HepG2 (cell line): ENCODE results near the gene TBXAS1. TPM values are rescaled to one million over a fixed set of nuclear protein-coding genes. Genes with fewer than 3 reads are reported as not detected.
A peak's percentile ranks its signal among the peaks of the same experiment; 100 is the strongest.

Source experiments
- CBX1 ChIP-seq: IDR thresholded peaks from one replicate; pipeline ENCODE4 v1.6.1; 2016; ENCODE audit warnings: antibody characterized with exemption, low read depth
- EED ChIP-seq: sonication (generic); formaldehyde crosslinking; IDR thresholded peaks from 2 replicates; pipeline ENCODE4 v1.5.0; 2020; ENCODE audit warnings: mild to moderate bottlenecking, missing genetic modification reagents
- FLYWCH1 ChIP-seq: sonication (generic); formaldehyde crosslinking; IDR thresholded peaks from 2 replicates; pipeline ENCODE4 v1.8.1; 2023; ENCODE audit warnings: mild to moderate bottlenecking, missing genetic modification reagents
- GZF1 ChIP-seq: sonication (generic); formaldehyde crosslinking; IDR thresholded peaks from 2 replicates; pipeline ENCODE4 v1.5.1; 2020; ENCODE audit warnings: mild to moderate bottlenecking, missing genetic modification reagents
- KDM4B ChIP-seq: sonication (generic); formaldehyde crosslinking; IDR thresholded peaks from 2 replicates; pipeline ENCODE4 v1.4.0; 2020; ENCODE audit warnings: missing genetic modification reagents
- LBX2 ChIP-seq: sonication (generic); formaldehyde crosslinking; IDR thresholded peaks from 2 replicates; pipeline ENCODE4 v1.5.0; 2020; ENCODE audit warnings: missing genetic modification reagents, mild to moderate bottlenecking, borderline replicate concordance
- MBNL3 ChIP-seq: fragments of 250-450 bp; sonication (Bioruptor Pico); conservative IDR thresholded peaks from 2 replicates; pipeline ENCODE4 v1.8.0; 2022; ENCODE audit warnings: mild to moderate bottlenecking, inconsistent platforms
- NFYC ChIP-seq: IDR thresholded peaks from 2 replicates; pipeline ENCODE4 v1.6.1; 2016; ENCODE audit warnings: missing genetic modification reagents, missing compliant biosample characterization
- NR2F6 ChIP-seq, 2 experiments: IDR thresholded peaks; 2 replicates each; pipeline ENCODE4 v1.6.1; 2016; ENCODE audit warnings: antibody characterized with exemption in 1 of 2, mild to moderate bottlenecking in 1 of 2
- RAD51 ChIP-seq: fragments of 450-650 bp; IDR thresholded peaks from 2 replicates; pipeline ENCODE4 v1.6.1; 2016; ENCODE audit warnings: borderline replicate concordance
- RBM22 ChIP-seq: fragments of 200-400 bp; formaldehyde crosslinking; optimal IDR thresholded peaks from 2 replicates; pipeline ENCODE3; 2017; ENCODE audit warnings: mild to moderate bottlenecking, low read length, moderate library complexity
- SIX1 ChIP-seq: sonication (generic); formaldehyde crosslinking; IDR thresholded peaks from 2 replicates; pipeline ENCODE4 v1.4.0; 2020; ENCODE audit warnings: missing genetic modification reagents, borderline replicate concordance
- SMARCE1 ChIP-seq: fragments of 450-650 bp; IDR thresholded peaks from 2 replicates; pipeline ENCODE4 v1.6.1; 2017; ENCODE audit warnings: borderline replicate concordance
- THYN1 ChIP-seq: sonication (generic); formaldehyde crosslinking; IDR thresholded peaks from 2 replicates; pipeline ENCODE4 v1.8.1; 2023; ENCODE audit warnings: low read depth, mild to moderate bottlenecking, moderate library complexity, missing genetic modification reagents, borderline replicate concordance
- XRCC5 ChIP-seq: fragments of 200-400 bp; formaldehyde crosslinking; optimal IDR thresholded peaks from 2 replicates; pipeline ENCODE3; 2017; ENCODE audit warnings: mild to moderate bottlenecking, low read length
- ZIK1 ChIP-seq: sonication (generic); formaldehyde crosslinking; IDR thresholded peaks from 2 replicates; pipeline ENCODE4 v1.5.0; 2020; ENCODE audit warnings: mild to moderate bottlenecking, low read depth, missing genetic modification reagents, borderline replicate concordance
- ZNF136 ChIP-seq: sonication (generic); formaldehyde crosslinking; IDR thresholded peaks from 2 replicates; pipeline ENCODE4 v1.8.1; 2022; ENCODE audit warnings: low read depth, mild to moderate bottlenecking, moderate library complexity, missing genetic modification reagents
- ZNF180 ChIP-seq: sonication (generic); formaldehyde crosslinking; IDR thresholded peaks from 2 replicates; pipeline ENCODE4 v1.4.0; 2020; ENCODE audit warnings: low read depth, missing genetic modification reagents, borderline replicate concordance
- ZNF362 ChIP-seq: sonication (generic); formaldehyde crosslinking; IDR thresholded peaks from 2 replicates; pipeline ENCODE4 v1.4.0; 2020; ENCODE audit warnings: missing genetic modification reagents, mild to moderate bottlenecking, borderline replicate concordance
- ZNF605 ChIP-seq: sonication (generic); formaldehyde crosslinking; IDR thresholded peaks from 2 replicates; pipeline ENCODE4 v1.8.0; 2022; ENCODE audit warnings: mild to moderate bottlenecking, missing genetic modification reagents
- ZNF83 ChIP-seq: sonication (generic); formaldehyde crosslinking; IDR thresholded peaks from 2 replicates; pipeline ENCODE4 v1.4.0; 2020; ENCODE audit warnings: missing genetic modification reagents, mild to moderate bottlenecking, borderline replicate concordance
- ZNF839 ChIP-seq: sonication (generic); formaldehyde crosslinking; IDR thresholded peaks from 2 replicates; pipeline ENCODE4 v1.4.0; 2020; ENCODE audit warnings: missing genetic modification reagents, mild to moderate bottlenecking, borderline replicate concordance
- ZSCAN12 ChIP-seq: sonication (generic); formaldehyde crosslinking; IDR thresholded peaks from 2 replicates; pipeline ENCODE4 v1.9.0; 2021; ENCODE audit warnings: mild to moderate bottlenecking, missing genetic modification reagents
- ZSCAN25 ChIP-seq: sonication (generic); formaldehyde crosslinking; IDR thresholded peaks from 2 replicates; pipeline ENCODE4 v1.8.0; 2022; ENCODE audit warnings: mild to moderate bottlenecking, missing genetic modification reagents
- polyA plus RNA-seq, 8 experiments: library from polyadenylated mRNA; depleted of rRNA in 3 of 8; stranded (reverse) in 7 of 8; unstranded in 1 of 8; fragments of >200 nt; fragmentation: Illumina TruSeq in 4 of 8; extraction: Trizol in 4 of 8; gene quantifications; 2 replicates each; pipeline versions ENCODE4 v1.2.1 to v1.2.3, GENCODE V29; 2011 to 2016; ENCODE audit warnings: low read depth in 4 of 8, missing spikeins in 1 of 8, mixed read lengths in 1 of 8; ENCODE audit not compliant: insufficient read depth in 1 of 8
- total RNA-seq, 5 experiments: library from RNA; depleted of rRNA; stranded (reverse); fragments of >200 nt; fragmentation: Illumina TruSeq; extraction: Trizol; gene quantifications; 2 replicates each; pipeline ENCODE4 v1.2.3, GENCODE V29; 2016; ENCODE audit warnings: low read depth in 1 of 5
- TF ChIP-seq, protein P1 (sequence below): sonication (generic); formaldehyde crosslinking; conservative IDR thresholded peaks from 2 replicates; pipeline ENCODE4 v1.4.0; 2020; ENCODE audit warnings: missing genetic modification reagents
- TF ChIP-seq, protein P2 (sequence below): sonication (generic); formaldehyde crosslinking; IDR thresholded peaks from 2 replicates; pipeline ENCODE4 v1.5.1; 2020; ENCODE audit warnings: mild to moderate bottlenecking, missing genetic modification reagents, borderline replicate concordance
- TF ChIP-seq, protein P3 (sequence below): sonication (generic); formaldehyde crosslinking; IDR thresholded peaks from 2 replicates; pipeline ENCODE4 v1.4.0; 2020; ENCODE audit warnings: missing genetic modification reagents, low read depth, mild to moderate bottlenecking, borderline replicate concordance

TBXAS1 gene
- total and polyA plus RNA-seq, 2 of the 13 experiments (the other 11 are each of a cell fraction or from before 2014, with no cell fraction given): 4.0 to 4.9 TPM

DNA sequence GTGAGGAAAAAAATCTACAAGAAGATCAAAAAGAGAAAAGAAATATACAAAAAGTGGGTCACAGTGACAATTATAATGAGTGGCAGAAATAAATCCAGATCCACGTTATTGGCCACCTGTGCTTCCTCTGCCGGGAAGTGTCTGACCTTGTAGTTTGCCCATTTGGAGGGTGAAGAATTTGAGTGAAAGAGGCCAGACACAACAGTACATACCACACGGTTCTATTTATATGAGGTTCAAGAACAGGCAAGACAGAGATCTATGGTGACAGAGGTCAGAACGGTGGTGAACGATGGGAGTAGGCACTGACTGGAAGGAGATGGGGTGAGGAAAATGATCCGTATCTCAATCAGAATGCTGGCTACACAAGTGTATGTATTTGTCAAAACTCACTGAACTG, 216.6 kb downstream of the TBXAS1 start (continued):
- TF ChIP-seq, protein P1, sequence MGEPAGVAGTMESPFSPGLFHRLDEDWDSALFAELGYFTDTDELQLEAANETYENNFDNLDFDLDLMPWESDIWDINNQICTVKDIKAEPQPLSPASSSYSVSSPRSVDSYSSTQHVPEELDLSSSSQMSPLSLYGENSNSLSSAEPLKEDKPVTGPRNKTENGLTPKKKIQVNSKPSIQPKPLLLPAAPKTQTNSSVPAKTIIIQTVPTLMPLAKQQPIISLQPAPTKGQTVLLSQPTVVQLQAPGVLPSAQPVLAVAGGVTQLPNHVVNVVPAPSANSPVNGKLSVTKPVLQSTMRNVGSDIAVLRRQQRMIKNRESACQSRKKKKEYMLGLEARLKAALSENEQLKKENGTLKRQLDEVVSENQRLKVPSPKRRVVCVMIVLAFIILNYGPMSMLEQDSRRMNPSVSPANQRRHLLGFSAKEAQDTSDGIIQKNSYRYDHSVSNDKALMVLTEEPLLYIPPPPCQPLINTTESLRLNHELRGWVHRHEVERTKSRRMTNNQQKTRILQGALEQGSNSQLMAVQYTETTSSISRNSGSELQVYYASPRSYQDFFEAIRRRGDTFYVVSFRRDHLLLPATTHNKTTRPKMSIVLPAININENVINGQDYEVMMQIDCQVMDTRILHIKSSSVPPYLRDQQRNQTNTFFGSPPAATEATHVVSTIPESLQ (CRISPR knock-in tag): no peak
- TF ChIP-seq ZNF136 (no peak), ZNF839 (CRISPR knock-in tag) (no peak), RAD51 (no peak), GZF1 (CRISPR knock-in tag) (no peak), ZNF605 (CRISPR knock-in tag) (0 out of 2 replicates have a peak, but pooled peaks have one; percentile 14), ZSCAN12 (no peak), SIX1 (CRISPR knock-in tag) (no peak), ZIK1 (CRISPR knock-in tag) (no peak), RBM22 (no peak), EED (CRISPR knock-in tag) (no peak), ZNF180 (no peak), FLYWCH1 (CRISPR knock-in tag) (no peak), NR2F6 (IDR thresholded peaks at IDR 0.05) (no peak), NR2F6 (CRISPR knock-in tag; IDR thresholded peaks at IDR 0.05) (peak; percentile 50; the same call in 1 of the 2 replicates), CBX1 (no peak), ZNF83 (CRISPR knock-in tag) (no peak), KDM4B (CRISPR knock-in tag) (no peak), SMARCE1 (no peak), NFYC (CRISPR knock-in tag) (no peak), THYN1 (no peak), XRCC5 (no peak), MBNL3 (no peak), ZNF362 (CRISPR knock-in tag) (no peak), LBX2 (CRISPR knock-in tag) (no peak), ZSCAN25 (no peak)
- TF ChIP-seq, protein P2, sequence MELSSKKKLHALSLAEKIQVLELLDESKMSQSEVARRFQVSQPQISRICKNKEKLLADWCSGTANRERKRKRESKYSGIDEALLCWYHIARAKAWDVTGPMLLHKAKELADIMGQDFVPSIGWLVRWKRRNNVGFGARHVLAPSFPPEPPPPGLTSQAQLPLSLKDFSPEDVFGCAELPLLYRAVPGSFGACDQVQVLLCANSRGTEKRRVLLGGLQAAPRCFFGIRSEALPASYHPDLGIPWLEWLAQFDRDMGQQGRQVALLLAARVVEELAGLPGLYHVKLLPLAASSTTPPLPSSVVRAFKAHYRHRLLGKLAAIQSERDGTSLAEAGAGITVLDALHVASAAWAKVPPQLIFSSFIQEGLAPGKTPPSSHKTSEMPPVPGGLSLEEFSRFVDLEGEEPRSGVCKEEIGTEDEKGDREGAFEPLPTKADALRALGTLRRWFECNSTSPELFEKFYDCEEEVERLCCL (CRISPR knock-in tag): no peak
- TF ChIP-seq, protein P3, sequence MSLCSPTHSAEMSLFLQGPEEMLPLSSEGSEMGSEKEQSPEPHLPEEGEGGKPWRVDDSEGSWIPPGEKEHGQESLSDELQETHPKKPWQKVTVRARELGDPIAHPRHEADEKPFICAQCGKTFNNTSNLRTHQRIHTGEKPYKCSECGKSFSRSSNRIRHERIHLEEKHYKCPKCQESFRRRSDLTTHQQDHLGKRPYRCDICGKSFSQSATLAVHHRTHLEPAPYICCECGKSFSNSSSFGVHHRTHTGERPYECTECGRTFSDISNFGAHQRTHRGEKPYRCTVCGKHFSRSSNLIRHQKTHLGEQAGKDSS (CRISPR knock-in tag): no peak
